ENCODE measurements around the gene CNKSR2.

- TF ChIP-seq EP300 (IDR thresholded peaks at IDR 0.05) (no peak), CTCF (IDR thresholded peaks at IDR 0.05) (no peak), POLR2A (IDR thresholded peaks at IDR 0.05) (no peak)
Observed at GRCh38 chrX:21375708-21376009, 1.4 kb downstream of the CNKSR2 start.
